GM21723 (cell line): ENCODE results near the gene YJEFN3.
A peak's percentile ranks its signal among the peaks of the same experiment; 100 is the strongest.

Experiments used
- ATAC-seq: cut with Tn5 transposase; IDR thresholded peaks from one replicate; pipeline ENCODE4 v1.9.1; 2021; ENCODE audit warnings: mild to moderate bottlenecking, moderate library complexity; ENCODE audit not compliant: unreplicated experiment

The YJEFN3 gene

DNA sequence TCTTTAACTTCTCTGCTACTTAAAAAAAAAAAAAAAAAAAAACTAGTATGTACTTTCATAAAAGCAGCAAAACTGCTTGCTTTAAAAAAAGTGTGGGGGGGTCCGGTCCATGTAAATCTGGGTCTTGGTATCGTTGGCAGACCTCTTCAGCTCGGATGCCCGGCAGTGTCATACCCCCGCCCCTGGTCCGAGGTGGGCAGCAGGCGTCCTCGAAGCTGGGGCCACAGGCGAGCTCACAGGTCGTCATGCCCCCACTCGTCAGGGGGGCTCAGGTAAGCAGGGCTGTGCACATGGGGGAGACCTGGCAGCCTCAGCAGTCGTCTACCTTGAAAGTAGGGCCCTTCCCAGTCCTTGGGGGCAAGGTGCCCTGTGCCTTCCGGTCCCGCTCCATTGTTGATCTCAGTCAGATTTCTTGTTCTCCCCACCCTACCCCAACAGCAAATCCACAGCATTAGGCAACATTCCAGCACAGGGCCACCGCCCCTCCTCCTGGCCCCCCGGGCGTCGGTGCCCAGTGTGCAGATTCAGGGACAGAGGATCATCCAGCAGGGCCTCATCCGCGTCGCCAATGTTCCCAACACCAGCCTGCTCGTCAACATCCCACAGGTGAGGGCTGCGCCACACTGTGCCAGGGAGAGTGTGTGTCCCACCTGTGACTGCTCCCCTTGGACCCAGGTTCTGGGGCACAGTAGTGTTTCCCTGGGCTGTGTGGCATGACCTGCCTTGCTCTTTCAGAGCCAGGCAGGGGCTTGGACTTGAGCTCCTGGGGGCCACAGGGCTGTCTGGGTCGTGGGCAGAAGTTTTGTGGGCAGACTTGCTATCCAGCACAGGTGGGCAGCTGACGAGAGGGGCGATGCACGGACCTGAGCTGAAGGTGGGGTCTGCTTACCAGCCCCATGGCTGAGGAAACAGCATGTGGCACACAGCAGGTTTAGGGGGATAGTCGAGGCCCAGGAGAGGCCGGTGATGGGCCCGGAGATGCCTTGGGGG is 32.8 kb upstream of the YJEFN3 start:
- no peak for ATAC-seq

DNA sequence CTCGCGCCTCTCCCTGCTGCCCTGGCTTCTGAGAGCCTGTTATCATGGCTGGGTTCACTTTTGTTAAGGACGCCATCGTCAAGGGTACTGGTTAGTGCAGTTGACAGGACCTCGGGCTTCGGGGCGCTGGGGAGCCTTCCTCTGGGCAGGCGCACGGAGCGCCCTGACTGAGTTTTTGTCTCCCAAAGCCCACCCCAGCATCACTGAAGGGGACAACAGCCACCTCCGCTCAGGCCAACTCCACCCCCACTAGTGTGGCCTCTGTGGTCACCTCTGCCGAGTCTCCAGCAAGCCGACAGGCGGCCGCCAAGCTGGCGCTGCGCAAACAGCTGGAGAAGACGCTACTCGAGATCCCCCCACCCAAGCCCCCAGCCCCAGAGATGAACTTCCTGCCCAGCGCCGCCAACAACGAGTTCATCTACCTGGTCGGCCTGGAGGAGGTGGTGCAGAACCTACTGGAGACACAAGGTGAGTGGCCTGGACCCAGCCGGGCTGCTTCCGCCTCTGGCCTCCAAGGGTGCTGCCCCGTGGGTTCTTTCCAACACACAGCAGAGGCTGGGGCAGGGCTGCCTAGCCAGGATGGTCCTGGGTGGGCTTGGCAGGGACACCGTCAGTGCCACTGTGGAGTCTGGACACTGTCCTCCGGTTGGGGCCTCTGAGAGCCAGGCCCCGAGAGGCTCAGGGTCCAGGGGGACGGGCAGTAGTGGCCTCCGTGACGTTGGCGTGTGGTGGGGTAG is 30.3 kb upstream of the YJEFN3 start:
- no peak for ATAC-seq

DNA sequence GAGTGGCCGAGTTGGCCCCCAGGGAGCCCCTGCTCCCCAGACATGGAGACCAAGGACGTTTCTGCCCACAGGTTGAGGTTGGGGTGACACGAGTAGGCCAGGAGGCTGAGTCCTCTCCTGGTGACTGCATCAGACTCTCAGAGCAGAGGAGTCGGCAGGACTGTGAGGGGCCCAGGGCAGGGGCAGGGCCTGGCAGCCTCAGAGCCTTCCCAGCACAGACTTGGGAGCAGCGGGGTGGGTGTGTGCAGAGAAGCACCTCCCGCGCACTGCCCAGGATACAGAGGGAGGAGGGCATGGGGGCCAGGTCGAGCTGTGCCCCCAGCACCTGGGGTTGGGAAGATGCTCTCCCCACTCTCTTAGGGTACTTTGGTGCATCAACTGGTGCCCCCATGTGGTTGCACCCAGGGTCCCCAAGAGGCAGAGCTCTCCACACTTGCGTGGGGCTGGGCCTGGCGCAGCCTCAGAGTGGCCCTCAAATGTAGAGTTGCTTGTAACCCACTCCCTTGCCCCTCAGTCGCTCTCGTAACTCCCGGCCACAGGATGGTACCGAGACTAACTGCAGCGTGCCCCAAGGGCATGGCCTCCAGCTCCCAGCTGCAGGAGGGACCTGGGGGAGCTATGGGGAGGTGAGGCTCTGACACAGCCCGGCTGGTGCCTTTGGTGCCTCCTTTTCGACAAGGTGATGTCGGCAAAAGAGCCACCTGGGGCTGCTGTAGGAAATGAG is 29.3 kb upstream of the YJEFN3 start:
- no peak for ATAC-seq

DNA sequence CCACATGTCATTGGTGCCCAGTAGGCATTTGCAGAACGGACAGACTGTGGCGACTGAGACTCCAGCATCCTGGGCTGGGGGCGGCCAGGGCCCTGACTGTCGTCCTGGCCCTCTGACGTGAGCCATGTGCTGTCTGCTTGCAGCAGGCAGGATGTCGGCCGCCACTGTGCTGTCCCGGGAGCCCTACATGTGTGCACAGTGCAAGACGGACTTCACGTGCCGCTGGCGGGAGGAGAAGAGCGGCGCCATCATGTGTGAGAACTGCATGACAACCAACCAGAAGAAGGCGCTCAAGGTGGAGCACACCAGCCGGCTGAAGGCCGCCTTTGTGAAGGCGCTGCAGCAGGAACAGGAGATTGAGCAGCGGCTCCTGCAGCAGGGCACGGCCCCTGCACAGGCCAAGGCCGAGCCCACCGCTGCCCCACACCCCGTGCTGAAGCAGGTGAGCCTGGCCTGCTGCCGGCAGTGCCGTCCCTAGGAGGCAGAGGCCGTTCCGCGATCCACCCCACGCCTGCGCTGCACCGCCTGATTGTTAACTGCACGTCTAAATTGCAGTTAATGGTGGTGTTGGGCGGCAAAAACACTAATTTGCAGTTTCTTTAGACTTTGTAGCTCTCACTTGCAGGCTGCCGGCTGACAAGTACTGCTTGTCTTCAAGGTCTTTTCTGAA is 27.6 kb upstream of the YJEFN3 start:
- ATAC-seq = no peak

DNA sequence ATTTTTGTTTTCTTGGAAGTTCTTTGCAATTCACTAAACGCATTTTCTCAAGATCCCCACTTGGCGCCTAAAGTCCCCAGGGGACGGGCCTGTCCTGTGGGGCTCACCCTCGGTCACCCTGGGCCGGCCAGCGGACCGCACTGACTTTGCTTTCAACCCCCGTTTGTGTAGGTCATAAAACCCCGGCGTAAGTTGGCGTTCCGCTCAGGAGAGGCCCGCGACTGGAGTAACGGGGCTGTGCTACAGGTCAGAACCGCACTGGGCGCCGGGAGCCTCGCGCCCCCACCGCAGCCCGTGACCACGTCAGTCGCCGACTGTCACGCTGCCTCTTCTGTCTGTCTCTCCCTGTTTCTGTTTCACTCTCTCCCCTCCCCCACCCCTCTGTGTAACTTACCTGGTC is 26.9 kb upstream of the YJEFN3 start:
- ATAC-seq = no peak

DNA sequence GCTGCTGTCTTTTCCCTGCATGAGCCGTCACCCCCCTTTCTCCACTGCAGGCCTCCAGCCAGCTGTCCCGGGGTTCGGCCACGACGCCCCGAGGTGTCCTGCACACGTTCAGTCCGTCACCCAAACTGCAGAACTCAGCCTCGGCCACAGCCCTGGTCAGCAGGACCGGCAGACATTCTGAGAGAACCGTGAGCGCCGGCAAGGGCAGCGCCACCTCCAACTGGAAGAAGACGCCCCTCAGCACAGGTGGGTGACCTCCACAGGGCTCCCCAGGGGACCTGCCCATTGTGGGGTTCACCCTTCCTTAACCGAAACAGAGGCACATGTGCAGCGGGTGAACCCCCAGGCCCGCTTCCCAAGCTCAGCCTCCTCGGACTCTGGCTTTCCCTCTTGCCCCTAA is 26.4 kb upstream of the YJEFN3 start:
- no peak for ATAC-seq

DNA sequence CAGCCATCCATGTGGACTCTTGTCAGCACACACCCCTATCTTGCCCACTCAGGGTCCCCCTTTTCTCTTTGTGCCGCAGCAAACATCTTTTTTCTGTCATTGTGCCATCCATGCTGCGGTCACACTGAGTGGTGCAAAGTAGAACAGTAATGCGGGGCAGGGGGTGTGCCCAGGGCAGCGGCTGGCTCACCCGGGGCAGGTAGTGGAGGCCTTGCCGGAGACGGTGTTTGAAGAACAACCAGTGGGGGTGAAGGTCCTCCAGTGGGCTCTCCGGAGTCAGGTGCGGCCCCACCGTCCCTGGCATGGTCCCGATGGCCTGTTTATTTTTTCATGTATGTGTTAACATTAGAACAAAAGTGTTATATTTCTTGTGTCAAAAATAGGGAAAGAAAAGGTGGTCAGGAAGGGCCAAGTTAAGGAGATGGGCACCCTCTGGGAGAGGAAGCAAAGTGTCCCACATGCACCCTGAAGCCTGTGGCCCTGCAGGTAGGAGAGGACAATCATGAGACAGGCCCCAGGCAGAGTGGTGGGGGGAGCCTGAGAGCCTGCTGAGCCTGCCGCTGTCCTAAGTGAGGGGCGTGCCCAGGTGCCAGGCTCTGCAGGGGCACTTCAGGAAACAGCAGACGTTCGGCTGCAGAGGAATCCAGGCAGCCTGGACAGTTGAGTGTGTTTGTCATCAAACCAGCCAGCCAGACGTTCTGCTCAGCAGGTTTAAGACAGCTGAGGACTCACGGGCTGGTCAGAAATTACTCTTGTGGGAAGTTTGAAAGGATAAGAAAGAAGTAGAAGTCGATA is 25.7 kb upstream of the YJEFN3 start:
- ATAC-seq = no peak

DNA sequence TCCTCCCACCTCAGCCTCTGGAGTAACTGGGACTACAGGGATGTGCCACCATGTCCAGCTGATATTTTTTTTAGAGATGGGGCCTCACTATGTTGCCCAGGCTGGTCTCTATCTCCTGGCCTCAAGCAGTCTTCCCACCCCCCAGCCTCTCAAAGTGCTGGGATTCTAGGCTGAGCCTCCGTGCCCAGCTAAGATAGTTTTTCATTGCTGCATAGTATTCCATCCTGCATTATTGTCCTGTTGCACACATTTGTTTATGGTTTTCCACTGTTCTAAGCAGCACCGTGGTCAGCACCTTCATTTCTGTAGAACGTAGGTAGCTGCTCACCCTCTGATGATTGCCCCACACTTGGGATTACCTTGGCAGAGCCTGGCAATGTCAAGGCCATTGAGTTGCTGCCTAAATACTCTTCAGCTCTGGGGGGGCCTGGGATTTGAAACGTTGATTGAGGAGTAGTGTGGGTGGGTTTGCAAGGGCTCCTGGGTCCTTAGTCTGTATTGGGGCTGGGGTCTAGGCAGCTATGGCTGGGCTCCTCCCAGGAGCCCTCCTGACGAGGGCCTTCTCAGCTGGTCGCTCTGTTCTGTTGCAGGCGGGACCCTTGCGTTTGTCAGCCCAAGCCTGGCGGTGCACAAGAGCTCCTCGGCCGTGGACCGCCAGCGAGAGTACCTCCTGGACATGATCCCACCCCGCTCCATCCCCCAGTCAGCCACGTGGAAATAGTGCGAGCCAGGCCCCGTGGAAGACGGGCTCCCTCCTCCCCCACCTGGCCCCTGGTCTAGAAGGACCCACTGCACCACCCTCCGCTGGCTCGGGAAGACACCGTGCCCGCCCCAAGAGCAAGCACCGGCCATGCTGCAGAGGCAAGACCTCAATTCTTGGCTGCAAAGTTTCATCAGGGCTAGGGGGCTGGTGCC is 23.7 kb upstream of the YJEFN3 start:
- ATAC-seq = no peak

DNA sequence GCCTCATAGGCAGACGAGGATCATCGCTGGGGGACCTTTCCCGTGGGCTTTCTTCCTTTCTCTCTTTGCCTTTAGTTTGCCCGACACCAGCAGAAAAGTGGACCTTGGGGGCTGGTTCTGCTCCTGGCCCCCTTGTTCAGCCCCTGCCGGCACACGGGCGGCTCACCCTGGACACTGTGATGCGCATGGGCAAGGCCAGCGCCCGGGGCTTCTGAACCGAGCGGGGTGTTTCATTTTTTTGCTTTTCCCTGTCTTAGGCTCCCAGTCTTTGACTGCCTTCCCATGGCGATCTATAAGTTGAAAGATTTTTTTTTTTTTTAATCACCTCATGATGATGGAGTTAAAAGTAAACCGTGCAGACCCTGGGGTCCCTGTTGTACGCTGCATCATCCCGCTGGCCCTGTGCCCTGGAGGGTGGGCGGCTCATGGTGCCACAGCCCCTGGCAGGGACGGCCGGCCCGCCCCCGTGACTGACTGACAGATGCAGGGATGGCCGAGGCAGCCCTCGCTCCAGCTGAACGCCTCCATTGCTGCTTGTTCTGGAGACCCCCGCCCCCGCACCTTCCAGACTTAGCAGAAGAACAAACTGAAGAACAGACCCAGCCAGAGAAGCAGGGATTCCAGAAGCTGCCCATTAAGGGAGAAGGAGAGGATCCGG is 22.9 kb upstream of the YJEFN3 start:
- ATAC-seq = no peak

DNA sequence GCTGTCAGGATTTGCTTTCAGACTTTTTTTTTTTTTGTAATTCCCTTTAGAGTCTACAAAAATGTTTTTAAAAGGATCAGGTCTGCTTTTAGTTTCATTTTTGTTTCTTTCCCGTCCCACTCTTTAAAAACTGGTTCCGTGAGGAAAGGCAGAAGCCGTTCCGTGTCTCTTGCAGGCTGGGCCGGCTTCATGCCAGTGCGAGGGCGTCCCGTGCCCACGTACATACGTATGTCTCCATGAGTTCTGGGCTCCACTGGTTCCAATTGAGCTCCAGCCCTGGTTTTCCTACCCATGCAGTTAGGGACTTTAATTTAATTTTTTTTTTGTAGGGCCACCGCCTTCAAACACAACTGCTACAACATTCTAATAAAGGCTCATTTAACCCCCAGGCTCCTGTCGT is 22.1 kb upstream of the YJEFN3 start:
- no peak for ATAC-seq

DNA sequence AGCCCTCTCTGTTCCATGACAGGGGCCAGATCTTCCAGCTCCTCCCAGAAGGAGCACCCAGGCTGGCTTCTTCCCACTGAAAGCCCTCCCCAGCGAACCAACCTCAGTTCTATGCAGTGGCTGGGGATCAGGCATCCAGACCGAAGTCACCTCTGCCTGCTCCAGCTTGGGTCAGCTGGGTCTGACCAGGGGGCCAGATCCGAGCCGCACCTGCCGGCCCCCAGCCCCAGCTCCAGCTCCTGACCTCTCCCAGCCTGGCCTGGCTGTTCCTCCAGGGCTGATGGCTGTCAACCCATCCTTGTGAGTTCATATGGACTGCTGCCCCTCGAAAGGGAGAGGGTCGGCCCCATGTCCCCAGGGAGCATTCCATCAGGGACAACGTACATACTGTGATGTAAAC is 21.4 kb upstream of the YJEFN3 start:
- no peak for ATAC-seq

DNA sequence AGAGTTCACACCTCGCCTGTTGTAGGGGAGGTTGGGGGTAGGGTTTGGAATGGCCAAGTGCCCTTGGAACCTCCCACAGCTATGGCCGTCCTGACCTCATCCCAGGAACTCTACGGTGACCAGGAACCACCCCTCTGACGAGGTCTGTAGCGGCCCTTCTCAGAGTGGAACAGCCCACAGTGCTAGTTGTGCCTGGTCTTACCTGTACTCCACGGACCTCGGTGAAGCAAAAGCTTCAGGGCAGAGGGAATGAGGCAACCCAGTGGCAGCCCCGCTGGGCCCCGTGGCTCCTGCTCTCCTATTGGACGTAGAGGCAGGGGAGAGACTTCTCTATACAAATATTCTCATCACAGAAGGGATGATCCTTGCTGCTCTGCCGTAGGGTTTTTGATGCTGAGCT is 20.5 kb upstream of the YJEFN3 start:
- ATAC-seq = no peak

DNA sequence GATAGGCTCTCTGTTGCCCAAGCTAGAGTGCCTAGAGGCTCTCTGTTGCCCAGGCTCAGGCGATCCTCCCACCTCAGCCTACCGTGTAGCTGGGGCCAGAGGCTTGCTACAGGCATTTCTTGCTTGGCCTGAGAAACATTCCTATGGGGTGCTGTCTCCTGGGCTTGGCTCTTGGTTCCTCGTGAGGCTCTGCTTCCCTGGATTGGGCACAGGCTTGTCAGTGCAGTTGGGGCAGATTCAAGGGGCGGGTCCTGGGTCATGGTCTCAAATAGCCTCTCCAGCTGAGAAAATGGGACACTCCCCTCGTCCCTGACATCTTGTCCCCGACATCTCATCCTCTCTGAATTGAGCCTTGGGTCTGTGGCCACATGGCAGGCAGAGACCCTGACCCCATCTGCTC is 18.3 kb upstream of the YJEFN3 start:
- no peak for ATAC-seq

DNA sequence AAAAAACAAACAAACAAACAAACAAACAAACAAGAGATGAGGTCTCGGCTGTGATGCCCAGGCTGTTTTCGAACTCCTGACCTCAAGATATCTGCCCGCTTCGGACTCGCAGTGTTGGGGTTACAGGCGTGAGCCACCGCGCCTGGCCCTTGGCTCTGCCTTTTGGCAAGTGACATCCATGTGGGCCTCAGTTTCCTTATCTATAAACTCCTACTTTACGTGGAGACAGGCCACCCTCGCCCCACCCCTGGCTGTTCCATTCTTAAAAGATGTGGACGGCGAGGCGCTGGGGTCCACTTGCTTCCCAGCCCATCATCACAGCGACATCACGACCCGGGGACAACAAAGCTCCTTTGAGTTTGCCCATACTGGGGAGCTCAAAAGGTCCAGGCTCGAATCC is 15.0 kb upstream of the YJEFN3 start:
- no peak for ATAC-seq

DNA sequence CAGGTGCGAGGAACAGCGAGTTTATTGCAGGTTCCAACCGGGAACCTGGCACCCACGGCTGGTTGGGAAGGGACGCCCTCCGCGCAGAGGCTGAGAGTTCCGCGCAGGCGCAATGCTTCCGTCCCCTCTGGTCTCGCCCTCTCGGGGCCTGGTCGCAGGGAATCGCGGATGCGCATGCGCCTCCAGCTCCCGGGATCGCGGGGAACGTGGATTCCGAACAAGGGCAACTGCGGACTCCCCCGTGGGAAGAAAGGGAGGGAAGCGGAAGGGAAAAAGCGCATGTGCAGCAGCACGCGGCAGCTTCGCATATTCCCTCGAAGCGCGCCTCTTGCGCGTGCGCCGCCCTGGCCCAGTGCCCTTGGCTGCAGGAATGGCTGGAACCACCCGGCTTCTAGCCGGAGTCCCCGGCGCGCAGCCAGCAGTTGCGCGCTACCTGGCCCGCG is 14.5 kb upstream of the YJEFN3 start:
- ATAC-seq = no peak

DNA sequence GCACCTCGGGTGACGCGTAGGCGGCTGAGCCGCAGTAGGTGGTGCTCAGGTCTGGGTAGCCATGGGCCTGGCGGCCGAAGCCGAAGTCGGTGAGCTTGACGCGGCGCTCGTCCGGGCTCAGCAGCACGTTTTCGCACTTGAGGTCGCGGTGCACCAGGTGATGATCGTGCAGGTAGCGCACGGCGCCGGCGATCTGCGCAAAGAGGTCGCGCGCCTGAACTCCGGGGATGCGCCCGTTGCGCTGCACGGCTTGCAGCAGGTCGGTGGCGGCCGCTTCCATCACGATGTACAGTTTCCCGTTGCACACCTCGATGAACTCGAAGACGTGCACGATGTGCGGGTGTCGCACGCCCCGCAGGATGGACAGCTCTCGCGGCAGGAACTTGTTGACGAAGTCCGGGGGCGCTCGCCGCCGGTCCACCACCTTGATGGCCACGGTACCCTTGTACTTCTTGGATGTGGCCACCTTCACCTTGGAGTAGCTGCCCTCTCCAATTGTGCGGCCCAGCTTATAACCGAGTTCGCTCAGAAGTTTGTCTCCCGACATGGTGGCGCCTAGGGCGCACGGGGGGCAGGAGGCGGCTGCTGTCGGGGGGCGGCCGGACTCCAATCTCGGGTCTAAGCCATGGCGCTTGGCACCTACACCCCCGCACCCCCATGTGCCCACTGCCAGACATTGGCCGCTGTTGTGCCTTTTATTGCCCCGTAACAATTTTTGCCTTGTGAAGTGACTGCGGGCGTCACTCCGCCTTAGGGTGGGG is 13.7 kb upstream of the YJEFN3 start, which contains the start of gene TSSK6:
Gene TSSK6, minus strand, starts transcription at position 668 of the 761 bp plus-strand sequence. Its CDS starts 121 bp downstream, at position 547.
- no peak for ATAC-seq

DNA sequence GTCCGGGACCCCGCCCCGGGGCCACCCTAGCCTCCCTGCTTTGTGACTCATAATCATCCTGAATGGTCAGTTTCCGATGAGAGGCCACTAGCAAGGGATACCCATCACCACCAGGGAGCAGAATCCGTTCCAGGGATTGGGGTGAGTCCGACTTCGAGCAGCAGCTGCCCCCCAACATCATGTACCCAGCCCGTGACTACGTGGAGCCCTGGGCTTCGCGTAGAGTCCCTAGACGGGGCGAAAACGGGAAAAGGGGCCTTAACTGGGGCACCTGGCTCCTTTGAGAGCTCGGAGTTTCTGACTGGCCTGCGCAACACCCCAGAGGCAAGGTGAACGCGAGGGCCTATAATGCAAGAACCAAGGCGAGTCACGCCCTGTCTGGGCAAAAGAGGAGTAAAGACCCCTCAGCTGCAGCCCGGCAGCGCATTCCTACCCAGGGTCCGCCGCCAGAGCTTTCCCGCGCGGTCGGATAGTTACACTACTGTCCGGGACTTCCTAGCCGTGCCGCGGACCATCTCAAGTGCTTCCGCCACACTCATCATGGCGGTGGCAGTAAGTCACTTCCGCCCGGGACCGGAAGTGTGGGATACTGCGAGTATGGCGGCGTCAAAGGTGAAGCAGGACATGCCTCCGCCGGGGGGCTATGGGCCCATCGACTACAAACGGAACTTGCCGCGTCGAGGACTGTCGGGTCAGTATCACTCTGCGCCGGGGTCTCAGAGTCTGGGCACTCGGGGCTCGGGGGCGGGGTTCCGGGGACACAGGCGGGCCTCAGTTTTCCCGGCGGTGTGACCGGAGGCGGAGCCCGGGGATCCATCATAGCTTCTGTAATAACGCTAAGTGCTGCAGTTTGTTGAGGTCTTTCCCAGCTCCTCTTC is 12.8 kb upstream of the YJEFN3 start, which contains the start of gene NDUFA13:
Gene NDUFA13, plus strand, starts transcription at position 584 of the 878 bp plus-strand sequence. Its CDS starts 14 bp downstream, at position 598.
- ATAC-seq = peak; percentile 88
